Measurements from ENCODE around the gene VRK2.

VRK2 gene

GRCh38 chr2:58047961-58048360 is 1.4 kb downstream of the VRK2 start:
- Histone ChIP-seq H3K9me3 (ENCODE audit: low read length) (no peaks in the 10 kb centered on the region), H3K36me3 (ENCODE audit: insufficient read depth, low read length) (peaks cover 22% of the 10 kb centered on the region; the same call in 1 of the 2 replicates), H3K27me3 (ENCODE audit: insufficient read depth, low read length) (no peaks in the 10 kb centered on the region), H3K4me3 (ENCODE audit: low read depth, low read length, poor library complexity, severe bottlenecking) (peak overlapping the region; percentile 69), H3K9me2 (ENCODE audit: low read depth, low read length) (no peaks in the 10 kb centered on the region), H3K27ac (ENCODE audit: low read depth, low read length, poor library complexity, severe bottlenecking) (peak overlapping the region; percentile 72), H3K79me2 (ENCODE audit: insufficient read depth, low read length) (peaks cover 9% of the 10 kb centered on the region; the same call in 1 of the 2 replicates), H3K9ac (ENCODE audit: low read length) (peak overlapping the region; percentile 81), H2AFZ (ENCODE audit: low read length) (no peak overlapping the region), H3K4me2 (ENCODE audit: low read length) (peak overlapping the region; percentile 78), H3F3A (ENCODE audit: insufficient read depth, low read length) (no peaks in the 10 kb centered on the region), H3K4me1 (ENCODE audit: insufficient read depth, low read length, severe bottlenecking) (peaks cover 30% of the 10 kb centered on the region), H4K20me1 (ENCODE audit: insufficient read depth, low read length) (no peaks in the 10 kb centered on the region)
- TF ChIP-seq CTCF (IDR thresholded peaks at IDR 0.05; ENCODE audit: low read length), result no peak
- TF ChIP-seq EZH2 (IDR thresholded peaks at IDR 0.05; ENCODE audit: borderline replicate concordance, low read length), result no peak

- H3K9me2 ChIP-seq (ENCODE audit: low read depth, low read length), result no peaks in the 10 kb centered on the region
- no peak overlapping the region for H3K27ac ChIP-seq (ENCODE audit: low read depth, low read length, poor library complexity, severe bottlenecking)
- H3K4me2 ChIP-seq (ENCODE audit: low read length), result no peak overlapping the region
- no peak overlapping the region for H2AFZ ChIP-seq (ENCODE audit: low read length)
- no peaks in the 10 kb centered on the region for H3K9me3 ChIP-seq (ENCODE audit: low read length)
- H3F3A ChIP-seq (ENCODE audit: insufficient read depth, low read length), result no peaks in the 10 kb centered on the region
- H3K27me3 ChIP-seq (ENCODE audit: insufficient read depth, low read length), result no peaks in the 10 kb centered on the region
- no peak overlapping the region for H3K9ac ChIP-seq (ENCODE audit: low read length)
- peaks cover 17% of the 10 kb centered on the region for H3K4me1 ChIP-seq (ENCODE audit: insufficient read depth, low read length, severe bottlenecking)
- peaks cover 22% of the 10 kb centered on the region; the same call in 1 of the 2 replicates for H3K36me3 ChIP-seq (ENCODE audit: insufficient read depth, low read length)
- H3K4me3 ChIP-seq (ENCODE audit: low read depth, low read length, poor library complexity, severe bottlenecking), result no peak overlapping the region
- no peaks in the 10 kb centered on the region for H4K20me1 ChIP-seq (ENCODE audit: insufficient read depth, low read length)
- H3K79me2 ChIP-seq (ENCODE audit: insufficient read depth, low read length), result peaks cover 9% of the 10 kb centered on the region; the same call in 1 of the 2 replicates
- no peak for TF ChIP-seq EZH2 (IDR thresholded peaks at IDR 0.05; ENCODE audit: borderline replicate concordance, low read length)
- no peak for TF ChIP-seq CTCF (IDR thresholded peaks at IDR 0.05; ENCODE audit: low read length)
Measured at GRCh38 chr2:58051445-58051844, 4.8 kb downstream of the VRK2 start.

GRCh38 chr2:58052978-58053377 is 6.4 kb downstream of the VRK2 start:
- peaks cover 12% of the 10 kb centered on the region for H3K4me1 ChIP-seq (ENCODE audit: insufficient read depth, low read length, severe bottlenecking)
- H3K4me3 ChIP-seq (ENCODE audit: low read depth, low read length, poor library complexity, severe bottlenecking), result no peak overlapping the region

More at GRCh38 chr2:58052978-58053377, 6.4 kb downstream of the VRK2 start:
- H3K9me3 ChIP-seq (ENCODE audit: low read length), result no peaks in the 10 kb centered on the region
- H4K20me1 ChIP-seq (ENCODE audit: insufficient read depth, low read length), result no peaks in the 10 kb centered on the region
- H3K79me2 ChIP-seq (ENCODE audit: insufficient read depth, low read length), result peaks cover under 1% of the 10 kb centered on the region; the same call in 1 of the 2 replicates
- no peaks in the 10 kb centered on the region for H3K27me3 ChIP-seq (ENCODE audit: insufficient read depth, low read length)
- no peak overlapping the region for H3K9ac ChIP-seq (ENCODE audit: low read length)
- TF ChIP-seq EZH2 (IDR thresholded peaks at IDR 0.05; ENCODE audit: borderline replicate concordance, low read length) (no peak), CTCF (IDR thresholded peaks at IDR 0.05; ENCODE audit: low read length) (no peak)
- H3K27ac ChIP-seq (ENCODE audit: low read depth, low read length, poor library complexity, severe bottlenecking), result no peak overlapping the region
- H2AFZ ChIP-seq (ENCODE audit: low read length), result no peak overlapping the region
- no peak overlapping the region for H3K4me2 ChIP-seq (ENCODE audit: low read length)
- H3K36me3 ChIP-seq (ENCODE audit: insufficient read depth, low read length), result peaks cover 28% of the 10 kb centered on the region; the same call in 1 of the 2 replicates
- no peaks in the 10 kb centered on the region for H3K9me2 ChIP-seq (ENCODE audit: low read depth, low read length)
- H3F3A ChIP-seq (ENCODE audit: insufficient read depth, low read length), result no peaks in the 10 kb centered on the region

Data from OCI-LY1 (cell line).